ENCODE data around the gene SGPL1. TPM values are rescaled to one million over a fixed set of nuclear protein-coding genes. Genes with fewer than 3 reads are reported as not detected.

SGPL1 gene
- total and polyA plus RNA-seq, 2 of the 8 experiments (the other 6 are each of a cell fraction or from before 2014, with no cell fraction given) = 20.5 to 51.6 TPM

- no peak overlapping the region for H3K4me2 ChIP-seq (ENCODE audit: insufficient read depth in 1 of 2, low read depth in 2 of 2, low read length in 2 of 2)
- H2BK12ac ChIP-seq (ENCODE audit: low read depth, low read length) = no peak overlapping the region
- H3K79me2 ChIP-seq (ENCODE audit: control insufficient read depth in 1 of 2, insufficient read depth in 2 of 2, low read length in 2 of 2) = no peaks in the 10 kb centered on the region
- no peak overlapping the region for H2AFZ ChIP-seq (ENCODE audit: low read length)
- no peak overlapping the region for H4K5ac ChIP-seq (ENCODE audit: insufficient read length, low read depth, low read length)
- no peak overlapping the region for H3K9ac ChIP-seq (replicated peaks in 1 of 4; ENCODE audit: extremely low read depth in 1 of 4, low read depth in 3 of 4, low read length in 3 of 4)
- 92% methylated on average over 15 of the region's 16 CpGs; no CpG with 5 or more reads in 1 of the 2 experiments for WGBS, 2 experiments (ENCODE audit: extremely low coverage in 1 of 2, insufficient coverage in 1 of 2, insufficient read length in 1 of 2, insufficient replicate concordance in 2 of 2, low coverage in 1 of 2, low lambda C conversion rate in 2 of 2, missing lambda C conversion rate in 1 of 2)
- H3K27me3 ChIP-seq (replicated peaks in 1 of 4; ENCODE audit: control insufficient read depth in 3 of 4, extremely low read depth in 1 of 4, insufficient read depth in 3 of 4, low read length in 3 of 4) = no peaks in the 10 kb centered on the region
- no peak overlapping the region; the same call in 1 of the 2 replicates for H4K8ac ChIP-seq (ENCODE audit: extremely low read depth, insufficient read depth, low read length)
- no peak overlapping the region for H3K27ac ChIP-seq (ENCODE audit: low read depth, low read length)
- no peak overlapping the region for H3K23ac ChIP-seq (ENCODE audit: insufficient read length)
- H3K9me3 ChIP-seq (ENCODE audit: insufficient read depth in 2 of 2, low read depth in 1 of 2, low read length in 1 of 2) = no peaks in the 10 kb centered on the region
- H4K91ac ChIP-seq (replicated peaks; ENCODE audit: insufficient read length, low read length) = no peak overlapping the region
- no peak overlapping the region for H3K18ac ChIP-seq (ENCODE audit: extremely low read depth, low read length)
- no peak overlapping the region for H2BK15ac ChIP-seq (ENCODE audit: low read length)
- FAIRE-seq = no peak
- no peaks in the 10 kb centered on the region for H3K36me3 ChIP-seq (ENCODE audit: control insufficient read depth in 2 of 4, insufficient read depth in 4 of 4, low read length in 3 of 4)
- no peak overlapping the region for H2BK120ac ChIP-seq (replicated peaks; ENCODE audit: low read depth, low read length)
- no peak overlapping the region for H3K4me3 ChIP-seq (ENCODE audit: extremely low read depth in 1 of 4, insufficient read depth in 2 of 4, low read depth in 3 of 4, low read length in 4 of 4)
- H2AK5ac ChIP-seq (ENCODE audit: low read depth, low read length) = no peak overlapping the region
- DNase-seq (ENCODE audit: low read depth in 1 of 2, low spot score in 2 of 2) = no peak
- H4K20me1 ChIP-seq (replicated peaks in 1 of 2; ENCODE audit: control insufficient read depth in 1 of 2, insufficient read depth in 2 of 2, low read length in 2 of 2) = peaks cover 0 to 2% of the 10 kb centered on the region in 2 experiments
- no peak overlapping the region for H3K4ac ChIP-seq (replicated peaks; ENCODE audit: insufficient read length, low read depth, low read length)
- POLR2A ChIA-PET (ENCODE audit: partially characterized antibody) = no interaction called here
- peaks cover 3% of the 10 kb centered on the region; the same call in 1 of the 2 replicates for H3K23me2 ChIP-seq (ENCODE audit: low read depth, low read length)
- CTCF ChIA-PET (ENCODE audit: partially characterized antibody) = interaction anchor here (0.6 to 17.0 kb wide), 8 partner anchors 7 to 365 kb away, joined by 3 to 237 read pairs (median 5); partner anchors contain the start of gene UNC5B
- H2BK5ac ChIP-seq (ENCODE audit: low read depth, low read length) = no peak overlapping the region
- no peak overlapping the region for H3K56ac ChIP-seq (replicated peaks; ENCODE audit: insufficient read length, low read depth, low read length)
- H3K4me1 ChIP-seq (replicated peaks in 1 of 4; ENCODE audit: control insufficient read depth in 3 of 4, insufficient read depth in 4 of 4, low read length in 3 of 4) = no peaks in the 10 kb centered on the region; a peak in 2 of 7 replicates
- no peaks in the 10 kb centered on the region for H3K79me1 ChIP-seq (ENCODE audit: low read depth, low read length)
- no peak overlapping the region for H3K14ac ChIP-seq (ENCODE audit: insufficient read length)
- H2BK20ac ChIP-seq (ENCODE audit: low read length) = no peak overlapping the region
- TF ChIP-seq NANOG (IDR thresholded peaks at IDR 0.05; ENCODE audit: insufficient read depth, low read depth, low read length, poor library complexity, severe bottlenecking) (no peak), SIX5 (IDR thresholded peaks at IDR 0.05; ENCODE audit: low read depth, low read length) (no peak), HDAC6 (IDR thresholded peaks at IDR 0.05; ENCODE audit: low read depth, low read length) (no peak), MAFK (IDR thresholded peaks at IDR 0.05; ENCODE audit: low read depth, low read length) (no peak), SP4 (IDR thresholded peaks at IDR 0.05; ENCODE audit: low read length) (no peak), TAF7 (optimal IDR thresholded peaks at IDR 0.05; ENCODE audit: borderline replicate concordance, low read depth, low read length) (no peak), POU5F1 (IDR thresholded peaks at IDR 0.05; ENCODE audit: low read depth, low read length) (no peak), TEAD4 (IDR thresholded peaks at IDR 0.05; ENCODE audit: low read depth, low read length) (no peak), POLR2AphosphoS5 (IDR thresholded peaks at IDR 0.05; ENCODE audit: low read depth, low read length) (no peak), EZH2 (IDR thresholded peaks at IDR 0.05; ENCODE audit: low read depth, low read length, severe bottlenecking) (no peak), SIN3A (conservative IDR thresholded peaks at IDR 0.05 in 1 of 2, IDR thresholded peaks at IDR 0.05 in 1 of 2; ENCODE audit: low read depth in 1 of 2, low read length in 2 of 2) (no peak), TCF12 (IDR thresholded peaks at IDR 0.05; ENCODE audit: low read depth, low read length) (no peak), YY1 (IDR thresholded peaks at IDR 0.05; ENCODE audit: low read depth, low read length) (no peak)
These were observed 95.0 kb downstream of the SGPL1 start for GRCh38 chr10:70910486-70911341.
